Fibroblast of lung (primary cell): ENCODE data around the gene SLC27A1. TPM values are rescaled to one million over a fixed set of nuclear protein-coding genes. Genes with fewer than 3 reads are reported as not detected.

Experiments
- DNase-seq, 2 donors: peaks; one replicate each; pipeline versions ENCODE4 v3.0.0 to v3.0.0-alpha.2; 2010; ENCODE audit warnings: low read depth in 2 of 2
- H2AFZ ChIP-seq: 2 replicates; pipeline ENCODE4 v1.5.1; 2012; ENCODE audit warnings: low read length, control low read depth, inconsistent platforms
- H3K27ac ChIP-seq: 2 replicates; pipeline ENCODE4 v1.5.1; 2011; ENCODE audit warnings: low read length, control low read depth; ENCODE audit not compliant: insufficient read depth
- H3K27me3 ChIP-seq: 2 replicates; pipeline ENCODE4 v1.5.1; 2011; ENCODE audit warnings: mild to moderate bottlenecking, low read length; ENCODE audit not compliant: control insufficient read depth, insufficient read depth
- H3K36me3 ChIP-seq: 2 replicates; pipeline ENCODE4 v1.5.1; 2011; ENCODE audit warnings: low read length; ENCODE audit not compliant: control insufficient read depth, insufficient read depth
- H3K4me1 ChIP-seq: 2 replicates; pipeline ENCODE4 v1.5.1; 2011; ENCODE audit warnings: low read length; ENCODE audit not compliant: control insufficient read depth, insufficient read depth; ENCODE audit errors: extremely low read depth
- H3K4me2 ChIP-seq: 2 replicates; pipeline ENCODE4 v1.5.1; 2011; ENCODE audit warnings: low read length, control low read depth; ENCODE audit not compliant: insufficient read depth; ENCODE audit errors: extremely low read depth
- H3K4me3 ChIP-seq, 4 experiments: fragments of 200-600 bp in 1 of 4; sonication (generic) in 1 of 4; replicated peaks in 1 of 4; 2 replicates each; pipeline ENCODE4 v1.5.1; 2011 to 2016; ENCODE audit warnings: low read length in 4 of 4, low read depth in 3 of 4, mild to moderate bottlenecking in 3 of 4, control low read depth in 2 of 4, inconsistent platforms in 1 of 4, mixed read lengths in 1 of 4; ENCODE audit not compliant: insufficient read depth in 1 of 4; ENCODE audit errors: control extremely low read depth in 1 of 4
- H3K79me2 ChIP-seq: 2 replicates; pipeline ENCODE4 v1.5.1; 2012; ENCODE audit warnings: mild to moderate bottlenecking, low read length, inconsistent platforms; ENCODE audit not compliant: control insufficient read depth, insufficient read depth
- H3K9ac ChIP-seq: 2 replicates; pipeline ENCODE4 v1.5.1; 2011; ENCODE audit warnings: mild to moderate bottlenecking, low read length, control low read depth; ENCODE audit not compliant: insufficient read depth
- H3K9me3 ChIP-seq: 2 replicates; pipeline ENCODE4 v1.5.1; 2012; ENCODE audit warnings: low read depth, low read length; ENCODE audit not compliant: control insufficient read depth, insufficient read depth
- H4K20me1 ChIP-seq: 2 replicates; pipeline ENCODE4 v1.5.1; 2011; ENCODE audit warnings: low read length; ENCODE audit not compliant: control insufficient read depth, insufficient read depth; ENCODE audit errors: extremely low read depth
- CTCF ChIP-seq, 2 donors: IDR thresholded peaks in 1 of 2; conservative IDR thresholded peaks in 1 of 2; 1 replicate in 1 of 2; 2 replicates in 1 of 2; pipeline ENCODE4 v1.5.1; 2011 to 2012; ENCODE audit warnings: low read length in 2 of 2, control low read depth in 1 of 2, inconsistent platforms in 1 of 2, low read depth in 1 of 2, mild to moderate bottlenecking in 1 of 2
- EZH2 ChIP-seq: IDR thresholded peaks from 2 replicates; pipeline ENCODE4 v1.5.1; 2012; ENCODE audit warnings: low read length, control low read depth, mild to moderate bottlenecking; ENCODE audit errors: missing control alignments
- polyA plus RNA-seq, 2 donors: library from polyadenylated mRNA; depleted of rRNA in 1 of 2; stranded (reverse) in 1 of 2; unstranded in 1 of 2; fragments of >200 nt; gene quantifications; 2 replicates each; pipeline ENCODE4 v1.2.1, GENCODE V29; 2011 to 2012; ENCODE audit warnings: missing spikeins in 1 of 2
- total RNA-seq: library from RNA; depleted of rRNA; stranded (reverse); fragments of >200 nt; gene quantifications from 2 replicates; pipeline ENCODE4 v1.2.1, GENCODE V29; 2014

SLC27A1 gene
- total and polyA plus RNA-seq, 2 donors (not counting 1 experiment from before 2014, with no cell fraction given): 4.0 to 25.3 TPM

DNA sequence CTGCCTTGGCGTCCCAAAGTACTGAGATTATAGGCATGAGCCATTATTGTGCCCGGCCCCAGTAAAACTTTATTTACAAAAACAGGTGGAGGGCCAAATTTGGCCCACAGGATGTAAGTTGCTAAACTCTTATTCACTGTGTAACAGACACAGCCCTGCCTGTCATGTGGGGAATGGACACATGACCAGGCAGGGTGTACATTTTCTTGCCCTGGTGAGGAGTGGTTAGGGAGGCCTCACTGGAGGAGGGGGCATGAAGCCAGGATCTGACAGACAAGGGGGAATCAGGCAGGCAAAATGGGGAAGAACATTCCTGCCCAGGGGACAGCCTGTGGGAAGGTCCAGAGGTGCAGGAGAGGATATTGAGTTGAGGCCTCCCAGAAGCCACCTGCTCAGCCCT lies 33.7 kb downstream of the SLC27A1 start:
- peaks cover 8% of the 10 kb centered on the region for H3K36me3 ChIP-seq
- no peak for TF ChIP-seq EZH2
- TF ChIP-seq CTCF (conservative IDR thresholded peaks at IDR 0.05 in 1 of 2, IDR thresholded peaks at IDR 0.05 in 1 of 2; ENCODE audit: low read depth in 1 of 2, low read length in 2 of 2): no peak
- no peak overlapping the region for H3K9ac ChIP-seq
- H2AFZ ChIP-seq: no peak overlapping the region
- no peaks in the 10 kb centered on the region for H3K27me3 ChIP-seq
- H3K4me3 ChIP-seq: no peak overlapping the region
- H4K20me1 ChIP-seq: no peaks in the 10 kb centered on the region
- no peaks in the 10 kb centered on the region for H3K9me3 ChIP-seq
- H3K27ac ChIP-seq: no peak overlapping the region
- peaks cover 7% of the 10 kb centered on the region for H3K79me2 ChIP-seq
- DNase-seq: no peak
- H3K4me2 ChIP-seq: no peak overlapping the region
- peaks cover 9% of the 10 kb centered on the region for H3K4me1 ChIP-seq

DNA sequence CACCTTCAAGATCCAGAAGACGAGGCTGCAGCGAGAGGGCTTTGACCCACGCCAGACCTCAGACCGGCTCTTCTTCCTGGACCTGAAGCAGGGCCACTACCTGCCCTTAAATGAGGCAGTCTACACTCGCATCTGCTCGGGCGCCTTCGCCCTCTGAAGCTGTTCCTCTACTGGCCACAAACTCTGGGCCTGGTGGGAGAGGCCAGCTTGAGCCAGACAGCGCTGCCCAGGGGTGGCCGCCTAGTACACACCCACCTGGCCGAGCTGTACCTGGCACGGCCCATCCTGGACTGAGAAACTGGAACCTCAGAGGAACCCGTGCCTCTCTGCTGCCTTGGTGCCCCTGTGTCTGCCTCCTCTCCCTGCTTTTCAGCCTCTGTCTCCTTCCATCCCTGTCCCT lies 34.1 kb downstream of the SLC27A1 start:
- no peak for DNase-seq
- H4K20me1 ChIP-seq: no peaks in the 10 kb centered on the region
- H3K27me3 ChIP-seq: no peaks in the 10 kb centered on the region
- H3K4me1 ChIP-seq: peaks cover 9% of the 10 kb centered on the region
- H3K79me2 ChIP-seq: peaks cover 11% of the 10 kb centered on the region
- H3K36me3 ChIP-seq: peaks cover 8% of the 10 kb centered on the region
- no peaks in the 10 kb centered on the region for H3K9me3 ChIP-seq
- H3K27ac ChIP-seq: no peak overlapping the region
- H3K9ac ChIP-seq: no peak overlapping the region
- TF ChIP-seq EZH2 (no peak), CTCF (conservative IDR thresholded peaks at IDR 0.05 in 1 of 2, IDR thresholded peaks at IDR 0.05 in 1 of 2; ENCODE audit: low read depth in 1 of 2, low read length in 2 of 2) (no peak)
- no peak overlapping the region for H3K4me2 ChIP-seq
- no peak overlapping the region for H3K4me3 ChIP-seq
- H2AFZ ChIP-seq: no peak overlapping the region

DNA sequence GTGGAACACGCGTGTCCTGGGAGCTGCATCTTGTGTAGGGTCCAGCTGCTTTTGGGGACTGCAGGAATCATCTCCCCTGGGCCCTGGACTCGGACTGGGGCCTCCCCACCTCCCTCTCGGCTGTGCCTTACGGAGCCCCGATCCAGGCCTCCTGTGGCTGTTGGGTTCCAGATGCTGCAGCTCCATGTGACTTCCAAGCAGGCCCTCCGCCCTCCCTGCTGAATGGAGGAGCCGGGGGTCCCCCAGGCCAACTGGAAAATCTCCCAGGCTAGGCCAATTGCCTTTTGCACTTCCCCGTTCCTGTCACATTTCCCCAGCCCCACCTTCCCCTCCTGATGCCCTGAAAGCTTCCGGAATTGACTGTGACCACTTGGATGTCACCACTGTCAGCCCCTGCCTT lies 34.9 kb downstream of the SLC27A1 start:
- Histone ChIP-seq H3K4me2 (no peak overlapping the region), H3K79me2 (peaks cover 18% of the 10 kb centered on the region), H3K27me3 (no peaks in the 10 kb centered on the region), H3K4me3 (no peak overlapping the region), H3K36me3 (peaks cover 7% of the 10 kb centered on the region), H2AFZ (no peak overlapping the region), H3K9ac (no peak overlapping the region), H4K20me1 (no peaks in the 10 kb centered on the region), H3K4me1 (peaks cover 5% of the 10 kb centered on the region), H3K27ac (no peak overlapping the region), H3K9me3 (no peaks in the 10 kb centered on the region)
- no peak for TF ChIP-seq EZH2
- TF ChIP-seq CTCF (conservative IDR thresholded peaks at IDR 0.05 in 1 of 2, IDR thresholded peaks at IDR 0.05 in 1 of 2; ENCODE audit: low read depth in 1 of 2, low read length in 2 of 2): no peak
- DNase-seq: no peak
